Lung (tissue), 12 donors: Measurements from ENCODE around the gene CCN2. TPM values are rescaled to one million over a fixed set of nuclear protein-coding genes. Genes with fewer than 3 reads are reported as not detected.

Experiments used
- ATAC-seq: fragments of 200-7000 bp; cut with Tn5 transposase; one replicate; pipeline ENCODE4 v1.9.1; 2020; ENCODE audit warnings: moderate number of reproducible peaks; ENCODE audit not compliant: insufficient read depth, low FRiP score
- DNase-seq, 3 donors: peaks; one replicate each; pipeline ENCODE4 v3.0.0-alpha.2; 2013 to 2017
- H3K27ac ChIP-seq, 2 donors: one replicate each; pipeline ENCODE4 v1.5.1; 2013; ENCODE audit warnings: mild to moderate bottlenecking in 2 of 2, moderate library complexity in 2 of 2, control low read depth in 1 of 2, inconsistent platforms in 1 of 2, low read depth in 1 of 2, low read length in 1 of 2
- H3K27me3 ChIP-seq, 3 donors: one replicate each; pipeline ENCODE4 v1.5.1; 2013; ENCODE audit warnings: low read length in 2 of 3; ENCODE audit not compliant: control insufficient read depth in 3 of 3, insufficient read depth in 3 of 3
- H3K36me3 ChIP-seq, 4 donors: one replicate each; pipeline ENCODE4 v1.5.1; 2013; ENCODE audit warnings: low read length in 4 of 4, mild to moderate bottlenecking in 1 of 4, moderate library complexity in 1 of 4; ENCODE audit not compliant: control insufficient read depth in 4 of 4, insufficient read depth in 4 of 4
- H3K4me1 ChIP-seq, 5 donors: one replicate each; pipeline ENCODE4 v1.5.1; 2013; ENCODE audit warnings: low read length in 5 of 5, mild to moderate bottlenecking in 2 of 5, moderate library complexity in 1 of 5; ENCODE audit not compliant: control insufficient read depth in 5 of 5, insufficient read depth in 5 of 5
- H3K4me3 ChIP-seq: one replicate; pipeline ENCODE4 v1.5.1; 2013; ENCODE audit warnings: mild to moderate bottlenecking, control low read depth, moderate library complexity
- H3K9ac ChIP-seq, 2 donors: one replicate each; pipeline ENCODE4 v1.5.1; 2013; ENCODE audit warnings: low read length in 2 of 2, control low read depth in 1 of 2; ENCODE audit not compliant: insufficient read depth in 1 of 2
- H3K9me3 ChIP-seq, 4 donors: one replicate each; pipeline ENCODE4 v1.5.1; 2013; ENCODE audit warnings: low read length in 3 of 4, mild to moderate bottlenecking in 1 of 4, moderate library complexity in 1 of 4; ENCODE audit not compliant: control insufficient read depth in 4 of 4, insufficient read depth in 3 of 4
- WGBS, 2 donors: extraction: QIAGEN DNeasy Blood & Tissue Kit; methylation state at CpG; one replicate each; pipeline ENCODE4 v1.1.7; 2013; 5-methylcytosine and 5-hydroxymethylcytosine counted together
- polyA plus RNA-seq, 2 donors: library from polyadenylated mRNA; stranded (reverse); fragments of 200-250 nt; gene quantifications; one replicate each; pipeline ENCODE4 v1.2.1, GENCODE V29; 2013
- total RNA-seq, 2 donors: library from RNA; depleted of rRNA in 1 of 2; stranded (reverse); fragments of >200 nt in 1 of 2; gene quantifications; one replicate each; pipeline ENCODE4 v1.2.1, GENCODE V29; 2014 to 2021
- TF ChIP-seq, protein P1 (sequence below): IDR thresholded peaks from 2 replicates; pipeline ENCODE4 v1.5.1; 2012; ENCODE audit warnings: mild to moderate bottlenecking; ENCODE audit errors: control extremely low read depth, extremely low read depth
- donor health status: control.
- donor health status: control.
- donor health status: Bipolar disorder and iron deficiency.
- donor health status: healthy.
- donor health status: DM: yes; HTN: yes; CAD: no.

The CCN2 gene
- total and polyA plus RNA-seq, 4 donors = 33.9 to 159 (median 114) TPM

DNA sequence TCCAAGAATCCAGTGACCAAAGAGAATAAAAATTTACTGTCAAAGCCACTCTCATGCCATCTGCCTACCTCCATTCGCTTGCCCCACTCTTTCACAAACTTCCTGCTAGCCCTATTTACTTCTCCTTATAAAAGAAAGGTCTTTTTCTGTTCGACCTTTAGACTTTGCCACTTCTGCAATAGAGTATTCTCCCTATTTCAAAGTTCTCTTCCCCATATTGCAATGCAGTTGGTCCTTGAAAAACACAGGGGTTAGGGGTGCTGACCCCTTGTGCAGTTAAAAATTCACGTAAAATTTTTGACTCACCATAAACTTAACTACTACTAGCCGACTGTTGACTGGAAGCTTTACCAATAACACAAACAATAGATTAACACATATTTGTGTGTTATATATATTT, 15.0 kb downstream of the CCN2 start:
- Histone ChIP-seq H3K27me3 (no peaks in the 10 kb centered on the region), H3K4me1 (peaks cover 0 to 5% (median 0%) of the 10 kb centered on the region in 5 donors), H3K9ac (no peak overlapping the region), H3K36me3 (no peaks in the 10 kb centered on the region), H3K9me3 (no peaks in the 10 kb centered on the region), H3K27ac (no peak overlapping the region), H3K4me3 (no peak overlapping the region)
- TF ChIP-seq, protein P1, sequence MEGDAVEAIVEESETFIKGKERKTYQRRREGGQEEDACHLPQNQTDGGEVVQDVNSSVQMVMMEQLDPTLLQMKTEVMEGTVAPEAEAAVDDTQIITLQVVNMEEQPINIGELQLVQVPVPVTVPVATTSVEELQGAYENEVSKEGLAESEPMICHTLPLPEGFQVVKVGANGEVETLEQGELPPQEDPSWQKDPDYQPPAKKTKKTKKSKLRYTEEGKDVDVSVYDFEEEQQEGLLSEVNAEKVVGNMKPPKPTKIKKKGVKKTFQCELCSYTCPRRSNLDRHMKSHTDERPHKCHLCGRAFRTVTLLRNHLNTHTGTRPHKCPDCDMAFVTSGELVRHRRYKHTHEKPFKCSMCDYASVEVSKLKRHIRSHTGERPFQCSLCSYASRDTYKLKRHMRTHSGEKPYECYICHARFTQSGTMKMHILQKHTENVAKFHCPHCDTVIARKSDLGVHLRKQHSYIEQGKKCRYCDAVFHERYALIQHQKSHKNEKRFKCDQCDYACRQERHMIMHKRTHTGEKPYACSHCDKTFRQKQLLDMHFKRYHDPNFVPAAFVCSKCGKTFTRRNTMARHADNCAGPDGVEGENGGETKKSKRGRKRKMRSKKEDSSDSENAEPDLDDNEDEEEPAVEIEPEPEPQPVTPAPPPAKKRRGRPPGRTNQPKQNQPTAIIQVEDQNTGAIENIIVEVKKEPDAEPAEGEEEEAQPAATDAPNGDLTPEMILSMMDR = no peak
- 69 to 85% methylated on average over 4 of the region's 4 CpGs for WGBS, 2 donors
- ATAC-seq (no peak), DNase-seq (no peak)

DNA sequence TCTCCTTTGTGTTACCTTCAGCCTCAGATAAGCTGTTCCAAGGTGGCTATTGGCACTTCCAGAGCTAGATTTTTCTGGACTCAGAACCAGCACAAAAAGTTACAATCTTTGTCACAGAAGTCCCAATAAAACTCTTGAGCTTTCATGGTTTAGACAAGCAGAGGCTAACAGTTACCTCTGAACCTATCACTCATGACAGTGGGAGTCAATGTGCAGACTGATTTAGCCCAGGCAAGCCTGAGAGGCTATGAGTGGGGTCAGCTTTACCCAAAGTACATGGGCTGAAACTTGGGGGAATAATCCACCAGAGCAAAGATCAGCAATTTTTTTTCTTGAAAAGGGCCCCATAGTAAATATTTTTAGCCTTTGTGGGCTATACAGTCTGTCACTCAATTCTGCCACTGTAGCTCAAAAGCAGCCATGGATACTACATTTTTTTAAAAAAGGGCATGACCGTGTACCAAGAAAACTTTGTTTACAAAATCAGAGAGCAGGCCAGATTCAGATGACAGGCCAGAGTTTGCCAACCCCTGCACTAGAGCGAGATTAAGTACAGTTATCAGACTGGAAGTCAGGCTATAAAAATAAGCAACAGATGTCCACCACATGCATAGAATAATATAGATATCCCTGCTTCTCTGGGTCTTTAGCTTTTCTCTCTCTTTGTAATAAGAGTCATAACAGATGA, 20.0 kb downstream of the CCN2 start:
- TF ChIP-seq, protein P1 = no peak
- no peak for ATAC-seq
- 63 to 75% methylated on average over 2 of the region's 2 CpGs for WGBS, 2 donors

DNA sequence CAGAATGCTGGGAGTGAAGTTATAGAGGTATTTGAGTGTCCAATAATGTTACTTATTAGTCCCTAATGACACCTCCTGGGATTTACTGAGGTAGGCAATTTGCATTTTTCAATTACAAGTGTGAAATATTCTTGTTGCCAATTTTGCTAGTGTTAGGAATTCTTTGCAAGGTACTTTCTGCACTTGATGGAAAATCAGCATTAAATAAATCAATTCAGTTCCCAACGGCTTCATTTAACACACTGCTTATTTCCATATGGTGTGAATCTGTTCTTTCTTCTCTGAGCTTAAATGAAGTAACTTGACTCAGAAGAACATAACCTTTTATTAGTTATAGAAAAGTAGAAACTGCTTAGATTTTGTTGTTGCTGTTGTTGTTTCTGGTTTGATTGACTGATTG, 21.2 kb downstream of the CCN2 start:
- H3K27ac ChIP-seq = no peak overlapping the region
- TF ChIP-seq, protein P1 = no peak
- ATAC-seq = no peak
- H3K9ac ChIP-seq = no peak overlapping the region
- DNase-seq = no peak
- H3K4me3 ChIP-seq = no peak overlapping the region
- H3K9me3 ChIP-seq = no peaks in the 10 kb centered on the region
- no peaks in the 10 kb centered on the region for H3K27me3 ChIP-seq
- no peaks in the 10 kb centered on the region for H3K36me3 ChIP-seq
- 86 to 93% methylated on average over 1 of the region's 1 CpG for WGBS, 2 donors
- no peaks in the 10 kb centered on the region for H3K4me1 ChIP-seq

More for the DNA sequence above, 20.0 kb downstream of the CCN2 start:
- Histone ChIP-seq H3K27me3 (no peaks in the 10 kb centered on the region), H3K4me3 (no peak overlapping the region), H3K9me3 (no peaks in the 10 kb centered on the region), H3K9ac (no peak overlapping the region), H3K27ac (no peak overlapping the region), H3K36me3 (no peaks in the 10 kb centered on the region), H3K4me1 (no peaks in the 10 kb centered on the region)
- peak in 1 of 3 donors; percentile 19 for DNase-seq

DNA sequence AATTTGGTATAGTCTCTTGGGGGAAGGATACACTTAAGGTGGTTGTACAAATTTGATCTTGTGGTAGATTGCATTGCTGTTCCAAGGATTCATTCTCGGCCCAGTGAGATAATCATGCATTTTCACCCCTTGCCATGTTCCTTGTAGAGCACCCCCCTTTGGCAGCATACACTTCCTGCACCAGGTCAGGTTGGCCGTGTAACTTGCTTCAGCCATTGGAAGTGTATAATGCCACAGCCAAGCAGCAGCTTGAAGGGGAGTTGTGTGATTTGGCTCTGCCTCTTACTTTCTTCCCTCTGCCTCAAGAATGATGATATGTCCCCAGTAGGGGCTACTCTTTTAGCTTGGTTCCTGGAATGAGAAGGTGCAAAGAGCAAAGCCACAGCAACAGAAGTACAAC, 21.9 kb downstream of the CCN2 start:
- Histone ChIP-seq H3K36me3 (no peaks in the 10 kb centered on the region), H3K27ac (no peak overlapping the region), H3K4me3 (no peak overlapping the region), H3K9me3 (no peaks in the 10 kb centered on the region), H3K9ac (no peak overlapping the region), H3K4me1 (no peaks in the 10 kb centered on the region), H3K27me3 (no peaks in the 10 kb centered on the region)
- TF ChIP-seq, protein P1 = no peak
- DNase-seq (no peak), ATAC-seq (no peak)
- WGBS, 2 donors = 59 to 76% methylated on average over 2 of the region's 2 CpGs
